Liver (tissue), 9 donors: ENCODE results near the gene EIF4B. TPM values are rescaled to one million over a fixed set of nuclear protein-coding genes. Genes with fewer than 3 reads are reported as not detected.

ENCODE experiments used
- DNase-seq: peaks from one replicate; pipeline ENCODE4 v3.0.0-alpha.2; 2017; ENCODE audit warnings: low spot score
- H3K27ac ChIP-seq, 2 donors: one replicate each; pipeline ENCODE4 v1.7.0; 2013; ENCODE audit warnings: inconsistent platforms in 2 of 2, low read length in 2 of 2, control low read depth in 1 of 2, low read depth in 1 of 2, mild to moderate bottlenecking in 1 of 2
- H3K27me3 ChIP-seq, 4 donors: one replicate each; pipeline versions ENCODE4 v1.6.1 to v1.7.0; 2013; ENCODE audit warnings: low read length in 3 of 4, inconsistent platforms in 1 of 4, mild to moderate bottlenecking in 1 of 4, moderate library complexity in 1 of 4; ENCODE audit not compliant: control insufficient read depth in 4 of 4, insufficient read depth in 4 of 4
- H3K36me3 ChIP-seq, 4 donors: one replicate each; pipeline versions ENCODE4 v1.6.1 to v1.7.0; 2013; ENCODE audit warnings: low read length in 3 of 4, mild to moderate bottlenecking in 3 of 4, low read depth in 1 of 4, moderate library complexity in 1 of 4; ENCODE audit not compliant: control insufficient read depth in 4 of 4, insufficient read depth in 3 of 4
- H3K4me1 ChIP-seq, 4 donors: one replicate each; pipeline versions ENCODE4 v1.6.1 to v1.7.0; 2013; ENCODE audit warnings: low read length in 3 of 4, mild to moderate bottlenecking in 3 of 4, moderate library complexity in 1 of 4; ENCODE audit not compliant: control insufficient read depth in 4 of 4, insufficient read depth in 4 of 4
- H3K4me3 ChIP-seq, 3 donors: one replicate each; pipeline versions ENCODE4 v1.6.1 to v1.7.0; 2013; ENCODE audit warnings: low read length in 3 of 3, control low read depth in 1 of 3, low read depth in 1 of 3, mild to moderate bottlenecking in 1 of 3
- H3K9ac ChIP-seq, 2 donors: one replicate each; pipeline ENCODE4 v1.7.0; 2013; ENCODE audit warnings: low read length in 2 of 2, mild to moderate bottlenecking in 2 of 2, moderate library complexity in 2 of 2, control low read depth in 1 of 2, low read depth in 1 of 2
- H3K9me3 ChIP-seq, 4 donors: one replicate each; pipeline versions ENCODE4 v1.6.1 to v1.7.0; 2013; ENCODE audit warnings: low read length in 3 of 4; ENCODE audit not compliant: control insufficient read depth in 4 of 4
- CTCF ChIP-seq: fragments of 150-350 bp; IDR thresholded peaks from 2 replicates; pipeline ENCODE4 v1.5.1; 2017; ENCODE audit warnings: improper control_type of control experiment, low read depth, low read length; ENCODE audit not compliant: missing input control
- FOXA1 ChIP-seq: IDR thresholded peaks from 2 replicates; pipeline ENCODE4 v1.6.1; 2016; ENCODE audit warnings: antibody characterized with exemption
- HNF4G ChIP-seq: IDR thresholded peaks from 2 replicates; pipeline ENCODE4 v1.6.1; 2016; ENCODE audit warnings: antibody characterized with exemption
- JUND ChIP-seq, 2 donors: IDR thresholded peaks; 2 replicates each; pipeline ENCODE4 v1.6.1; 2016; ENCODE audit warnings: antibody characterized with exemption in 2 of 2
- MAX ChIP-seq: IDR thresholded peaks from 2 replicates; pipeline ENCODE4 v1.6.1; 2016; ENCODE audit warnings: antibody characterized with exemption
- NR2F2 ChIP-seq: IDR thresholded peaks from 2 replicates; pipeline ENCODE4 v1.6.1; 2016; ENCODE audit warnings: antibody characterized with exemption
- RAD21 ChIP-seq, 2 donors: IDR thresholded peaks; 2 replicates each; pipeline ENCODE4 v1.6.1; 2016; ENCODE audit warnings: antibody characterized with exemption in 2 of 2, mild to moderate bottlenecking in 2 of 2
- REST ChIP-seq: IDR thresholded peaks from 2 replicates; pipeline ENCODE4 v1.6.1; 2016; ENCODE audit warnings: antibody characterized with exemption, mild to moderate bottlenecking
- RXRA ChIP-seq, 2 donors: IDR thresholded peaks; 2 replicates each; pipeline ENCODE4 v1.6.1; 2017 to 2018; ENCODE audit warnings: antibody characterized with exemption in 2 of 2, mild to moderate bottlenecking in 1 of 2
- SP1 ChIP-seq: IDR thresholded peaks from 2 replicates; pipeline ENCODE4 v1.6.1; 2018; ENCODE audit warnings: antibody characterized with exemption, mild to moderate bottlenecking
- YY1 ChIP-seq: IDR thresholded peaks from 2 replicates; pipeline ENCODE4 v1.6.1; 2016; ENCODE audit warnings: antibody characterized with exemption, mild to moderate bottlenecking
- WGBS: extraction: QIAGEN DNeasy Blood & Tissue Kit; methylation state at CpG from one replicate; pipeline ENCODE4 v1.1.7; 2013; 5-methylcytosine and 5-hydroxymethylcytosine counted together
- polyA plus RNA-seq, 2 donors: library from polyadenylated mRNA; stranded (reverse) in 1 of 2; unstranded in 1 of 2; fragments of 200-250 nt in 1 of 2; fragments of >200 nt in 1 of 2; fragmentation: Nextera tagmentation in 1 of 2; extraction: Ambion mirVana in 1 of 2; gene quantifications; one replicate each; pipeline versions ENCODE4 v1.2.1 to v1.2.3, GENCODE V29; 2013 to 2015
- total RNA-seq, 2 donors: library from RNA; depleted of rRNA; stranded (reverse); fragments of >200 nt; gene quantifications; one replicate each; pipeline ENCODE4 v1.2.3, GENCODE V29; 2014
- donor health status: healthy.
- donor health status: healthy.
- donor health status: healthy.
- donor health status: healthy.
- donor health status: healthy.

Gene EIF4B
- total and polyA plus RNA-seq, 4 donors, result 32.1 to 273 (median 169) TPM

GRCh38 chr12:53070877-53071492 lies 64.7 kb downstream of the EIF4B start (continued):
- TF ChIP-seq REST (no peak), HNF4G (no peak)

- DNase-seq, result no peak
- H3K9ac ChIP-seq, result no peak overlapping the region
- 80% methylated on average over 11 of the region's 11 CpGs for WGBS
These were observed 65.6 kb downstream of the EIF4B start for GRCh38 chr12:53071591-53072551.

More at GRCh38 chr12:53071591-53072551, 65.6 kb downstream of the EIF4B start:
- no peaks in the 10 kb centered on the region for H3K9me3 ChIP-seq
- no peaks in the 10 kb centered on the region for H3K27me3 ChIP-seq
- H3K36me3 ChIP-seq, result peaks cover 4 to 19% (median 7%) of the 10 kb centered on the region in 4 donors
- peak; percentile 28 for TF ChIP-seq SP1
- TF ChIP-seq REST, result no peak
- peak in 1 of 2 donors; percentile 15 for TF ChIP-seq RAD21 (IDR thresholded peaks at IDR 0.05)
- TF ChIP-seq NR2F2, result peak; percentile 100
- TF ChIP-seq RXRA (IDR thresholded peaks at IDR 0.05), result peak; percentile 56 to 73
- no peak for TF ChIP-seq HNF4G
- no peak for TF ChIP-seq YY1
- no peak for TF ChIP-seq CTCF
- no peak for TF ChIP-seq FOXA1
- TF ChIP-seq MAX, result no peak
- no peak for TF ChIP-seq JUND (IDR thresholded peaks at IDR 0.05)
- peak overlapping the region; percentile 20 to 39 for H3K27ac ChIP-seq
- no peak overlapping the region for H3K4me3 ChIP-seq
- H3K4me1 ChIP-seq, result peaks cover 0 to 28% (median 5%) of the 10 kb centered on the region in 4 donors
